GM12873 (cell line): ENCODE data around the gene RELN.

ENCODE experiments used
- CTCF ChIP-seq: IDR thresholded peaks from 2 replicates; pipeline ENCODE4 v1.5.1; 2012; ENCODE audit warnings: low read depth, mild to moderate bottlenecking, moderate library complexity, low read length, control low read depth; ENCODE audit not compliant: insufficient read depth; ENCODE audit errors: missing control alignments

The RELN gene

GRCh38 chr7:103805346-103805745 is 184.1 kb downstream of the RELN start:
- no peak for TF ChIP-seq CTCF

- TF ChIP-seq CTCF = no peak
Measured at GRCh38 chr7:103803631-103804030, 185.8 kb downstream of the RELN start.

GRCh38 chr7:103799298-103799697 is 190.2 kb downstream of the RELN start:
- no peak for TF ChIP-seq CTCF

GRCh38 chr7:103797647-103798307 is 191.7 kb downstream of the RELN start:
- no peak for TF ChIP-seq CTCF

GRCh38 chr7:103796327-103796962 is 193.0 kb downstream of the RELN start:
- no peak for TF ChIP-seq CTCF

- no peak for TF ChIP-seq CTCF
Measured at GRCh38 chr7:103795787-103796186, 193.7 kb downstream of the RELN start.

GRCh38 chr7:103795107-103795506 is 194.4 kb downstream of the RELN start:
- no peak for TF ChIP-seq CTCF
